Panc1 (cell line): Measurements from ENCODE around the gene COL5A1. TPM values are rescaled to one million over a fixed set of nuclear protein-coding genes. Genes with fewer than 3 reads are reported as not detected.

Experiments
- ATAC-seq: fragments of 200-7000 bp; cut with Tn5 transposase; 2 replicates; pipeline ENCODE4 v1.9.1; 2020; ENCODE audit warnings: mild to moderate bottlenecking, moderate library complexity
- BruUV-seq: library from RNA; stranded (reverse); fragments of 400-500 nt; replicated peaks from 2 replicates; lab custom pipeline; 2021; lab: Mats Ljungman, UMichigan
- CTCF ChIA-PET: fragments of 300-600 bp; sonication (Branson Sonifier 250); formaldehyde crosslinking; loops from one replicate; lab custom pipeline; 2022; ENCODE audit warnings: antibody characterized with exemption; lab: Charles Lee
- POLR2A ChIA-PET: fragments of 300-600 bp; sonication (Branson Sonifier 250); formaldehyde crosslinking; loops from one replicate; lab custom pipeline; 2022; ENCODE audit warnings: antibody characterized with exemption; lab: Charles Lee
- DNase-seq: peaks from one replicate; pipeline ENCODE4 v3.0.0-alpha.2; 2010; ENCODE audit warnings: low read depth, low spot score
- H3K27ac ChIP-seq: 2 replicates; pipeline ENCODE4 v1.5.1; 2011; ENCODE audit warnings: mild to moderate bottlenecking, low read length, inconsistent platforms
- H3K27me3 ChIP-seq: fragments of 200-500 bp; sonication (Bioruptor generic); 2 replicates; pipeline ENCODE4 v1.6.0; 2014; ENCODE audit warnings: low read length, inconsistent platforms; ENCODE audit not compliant: control insufficient read depth, insufficient read depth
- H3K36me3 ChIP-seq: fragments of 200-500 bp; sonication (Bioruptor generic); 2 replicates; pipeline ENCODE4 v1.5.1; 2014; ENCODE audit warnings: inconsistent platforms, mild to moderate bottlenecking, low read length, moderate library complexity; ENCODE audit not compliant: control insufficient read depth, insufficient read depth
- H3K4me1 ChIP-seq: 2 replicates; pipeline ENCODE4 v1.5.1; 2011; ENCODE audit warnings: inconsistent platforms, mild to moderate bottlenecking, low read length, moderate library complexity; ENCODE audit not compliant: control insufficient read depth, insufficient read depth
- H3K4me3 ChIP-seq, 2 experiments: 2 replicates each; pipeline ENCODE4 v1.5.1; 2011 to 2012; ENCODE audit warnings: low read depth in 2 of 2, low read length in 2 of 2, mild to moderate bottlenecking in 2 of 2, inconsistent platforms in 1 of 2, moderate library complexity in 1 of 2
- H3K9me3 ChIP-seq: fragments of 200-500 bp; sonication (Bioruptor generic); 2 replicates; pipeline ENCODE4 v1.5.1; 2014; ENCODE audit warnings: low read depth, mild to moderate bottlenecking, inconsistent platforms, low read length, moderate library complexity; ENCODE audit not compliant: control insufficient read depth, insufficient read depth
- POLR2AphosphoS5 ChIP-seq: IDR thresholded peaks from 2 replicates; pipeline ENCODE4 v1.6.1; 2012; ENCODE audit warnings: mild to moderate bottlenecking, low read depth, low read length, moderate library complexity
- SIN3A ChIP-seq: IDR thresholded peaks from 2 replicates; pipeline ENCODE4 v1.6.1; 2012; ENCODE audit warnings: low read depth, mild to moderate bottlenecking, low read length, moderate library complexity, borderline replicate concordance; ENCODE audit not compliant: insufficient read depth
- TCF7L2 ChIP-seq: IDR thresholded peaks from 2 replicates; pipeline ENCODE4 v1.6.1; 2011; ENCODE audit warnings: mild to moderate bottlenecking, low read depth, low read length, inconsistent platforms
- in situ Hi-C: cut with HindIII; loops from 2 replicates; pipeline ENCODE4 v1.10.0; 2016; ENCODE audit warnings: low sequenced_read_pairs, low pct_unique_long_range_greater_than_20kb
- intact Hi-C: fragments of 100-400 bp; cut with micrococcal nuclease; formaldehyde crosslinking; loops from one replicate; pipeline ENCODE4 v1.10.0; 2022; ENCODE audit not compliant: unreplicated experiment
- total RNA-seq: library from RNA; stranded (reverse); gene quantifications from one replicate; pipeline ENCODE4 v1.2.1, GENCODE V29; 2021; ENCODE audit not compliant: unreplicated experiment
- TF ChIP-seq, protein P1 (sequence below), 2 experiments: IDR thresholded peaks; 2 replicates each; pipeline ENCODE4 v1.6.1; 2011 to 2012; ENCODE audit warnings: low read depth in 2 of 2, control low read depth in 1 of 2, low read length in 1 of 2, mild to moderate bottlenecking in 1 of 2, moderate library complexity in 1 of 2; ENCODE audit not compliant: insufficient read depth in 1 of 2
- TF ChIP-seq, protein P2 (sequence below): fragments of 450-650 bp; IDR thresholded peaks from 2 replicates; pipeline ENCODE4 v1.5.1; 2017; ENCODE audit warnings: mild to moderate bottlenecking

COL5A1 gene
- total RNA-seq, 1 experiment from 2014 or later, result 5.7 TPM

DNA sequence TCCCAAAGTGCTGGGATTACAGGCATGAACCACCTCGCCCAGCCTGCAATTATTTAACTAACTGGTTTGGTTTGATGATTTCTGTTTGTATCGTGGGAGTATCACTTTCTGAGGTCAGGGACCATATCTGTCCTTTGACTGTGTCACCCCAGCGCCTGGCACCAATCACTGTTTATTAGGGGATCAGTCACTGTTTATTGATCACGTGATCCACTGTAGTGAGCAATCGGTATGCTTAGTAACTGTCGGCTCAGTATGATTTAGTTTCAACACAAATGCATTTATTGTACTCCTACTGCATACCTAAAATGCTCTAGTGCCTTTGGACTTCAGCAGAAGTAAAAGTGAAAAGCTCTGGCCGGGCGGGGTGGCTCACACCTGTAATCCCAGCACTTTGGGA is 54.8 kb downstream of the COL5A1 start:
- TF ChIP-seq TCF7L2 (no peak), SIN3A (no peak)
- TF ChIP-seq, protein P1, sequence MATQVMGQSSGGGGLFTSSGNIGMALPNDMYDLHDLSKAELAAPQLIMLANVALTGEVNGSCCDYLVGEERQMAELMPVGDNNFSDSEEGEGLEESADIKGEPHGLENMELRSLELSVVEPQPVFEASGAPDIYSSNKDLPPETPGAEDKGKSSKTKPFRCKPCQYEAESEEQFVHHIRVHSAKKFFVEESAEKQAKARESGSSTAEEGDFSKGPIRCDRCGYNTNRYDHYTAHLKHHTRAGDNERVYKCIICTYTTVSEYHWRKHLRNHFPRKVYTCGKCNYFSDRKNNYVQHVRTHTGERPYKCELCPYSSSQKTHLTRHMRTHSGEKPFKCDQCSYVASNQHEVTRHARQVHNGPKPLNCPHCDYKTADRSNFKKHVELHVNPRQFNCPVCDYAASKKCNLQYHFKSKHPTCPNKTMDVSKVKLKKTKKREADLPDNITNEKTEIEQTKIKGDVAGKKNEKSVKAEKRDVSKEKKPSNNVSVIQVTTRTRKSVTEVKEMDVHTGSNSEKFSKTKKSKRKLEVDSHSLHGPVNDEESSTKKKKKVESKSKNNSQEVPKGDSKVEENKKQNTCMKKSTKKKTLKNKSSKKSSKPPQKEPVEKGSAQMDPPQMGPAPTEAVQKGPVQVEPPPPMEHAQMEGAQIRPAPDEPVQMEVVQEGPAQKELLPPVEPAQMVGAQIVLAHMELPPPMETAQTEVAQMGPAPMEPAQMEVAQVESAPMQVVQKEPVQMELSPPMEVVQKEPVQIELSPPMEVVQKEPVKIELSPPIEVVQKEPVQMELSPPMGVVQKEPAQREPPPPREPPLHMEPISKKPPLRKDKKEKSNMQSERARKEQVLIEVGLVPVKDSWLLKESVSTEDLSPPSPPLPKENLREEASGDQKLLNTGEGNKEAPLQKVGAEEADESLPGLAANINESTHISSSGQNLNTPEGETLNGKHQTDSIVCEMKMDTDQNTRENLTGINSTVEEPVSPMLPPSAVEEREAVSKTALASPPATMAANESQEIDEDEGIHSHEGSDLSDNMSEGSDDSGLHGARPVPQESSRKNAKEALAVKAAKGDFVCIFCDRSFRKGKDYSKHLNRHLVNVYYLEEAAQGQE (IDR thresholded peaks at IDR 0.05; ENCODE audit: insufficient read depth in 1 of 2, low read depth in 2 of 2, low read length in 1 of 2), result no peak
- TF ChIP-seq, protein P2, sequence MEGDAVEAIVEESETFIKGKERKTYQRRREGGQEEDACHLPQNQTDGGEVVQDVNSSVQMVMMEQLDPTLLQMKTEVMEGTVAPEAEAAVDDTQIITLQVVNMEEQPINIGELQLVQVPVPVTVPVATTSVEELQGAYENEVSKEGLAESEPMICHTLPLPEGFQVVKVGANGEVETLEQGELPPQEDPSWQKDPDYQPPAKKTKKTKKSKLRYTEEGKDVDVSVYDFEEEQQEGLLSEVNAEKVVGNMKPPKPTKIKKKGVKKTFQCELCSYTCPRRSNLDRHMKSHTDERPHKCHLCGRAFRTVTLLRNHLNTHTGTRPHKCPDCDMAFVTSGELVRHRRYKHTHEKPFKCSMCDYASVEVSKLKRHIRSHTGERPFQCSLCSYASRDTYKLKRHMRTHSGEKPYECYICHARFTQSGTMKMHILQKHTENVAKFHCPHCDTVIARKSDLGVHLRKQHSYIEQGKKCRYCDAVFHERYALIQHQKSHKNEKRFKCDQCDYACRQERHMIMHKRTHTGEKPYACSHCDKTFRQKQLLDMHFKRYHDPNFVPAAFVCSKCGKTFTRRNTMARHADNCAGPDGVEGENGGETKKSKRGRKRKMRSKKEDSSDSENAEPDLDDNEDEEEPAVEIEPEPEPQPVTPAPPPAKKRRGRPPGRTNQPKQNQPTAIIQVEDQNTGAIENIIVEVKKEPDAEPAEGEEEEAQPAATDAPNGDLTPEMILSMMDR, result no peak
- CTCF ChIA-PET, result no interaction called here
- H3K27ac ChIP-seq, result no peak overlapping the region
- BruUV-seq, result no TSS peak
- in situ Hi-C loops (no loop called here), intact Hi-C loops (no loop called here)
- no peaks in the 10 kb centered on the region for H3K36me3 ChIP-seq
- no peak overlapping the region for H3K4me3 ChIP-seq
- no peak for DNase-seq
- no peaks in the 10 kb centered on the region for H3K27me3 ChIP-seq
- POLR2A ChIA-PET, result no interaction called here
- H3K9me3 ChIP-seq, result no peaks in the 10 kb centered on the region
- no peaks in the 10 kb centered on the region for H3K4me1 ChIP-seq
- no peak for ATAC-seq

DNA sequence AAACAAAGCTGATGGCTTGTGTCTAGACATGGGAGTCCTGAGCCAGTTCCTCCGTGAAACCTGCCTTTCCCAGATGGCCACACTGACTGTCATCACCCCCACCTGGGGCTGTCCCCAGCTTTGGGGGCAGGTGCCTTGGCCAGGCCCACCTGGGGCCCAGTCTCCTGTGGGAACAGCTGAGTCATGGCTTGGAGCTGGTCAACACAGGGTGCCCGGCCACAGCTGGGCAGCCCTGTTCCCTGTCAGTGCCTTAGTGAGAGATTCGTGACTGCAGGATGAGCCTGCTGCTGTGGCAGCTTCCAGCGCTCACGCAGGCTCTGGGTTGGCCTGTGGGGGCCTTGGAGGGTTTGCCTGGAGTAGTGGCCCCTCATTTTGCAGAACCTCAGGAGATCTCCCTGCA is 56.5 kb downstream of the COL5A1 start:
- intact Hi-C loops (loop anchor here (2.0 kb wide), 1 partner anchor 41 kb away; no protein-coding TSS in a partner anchor), in situ Hi-C loops (no loop called here)
- no peak for TF ChIP-seq POLR2AphosphoS5
- TF ChIP-seq, protein P2, result no peak
- TF ChIP-seq, protein P1 (IDR thresholded peaks at IDR 0.05; ENCODE audit: insufficient read depth in 1 of 2, low read depth in 2 of 2, low read length in 1 of 2), result no peak
- Histone ChIP-seq H3K4me1 (no peaks in the 10 kb centered on the region), H3K4me3 (no peak overlapping the region), H3K9me3 (no peaks in the 10 kb centered on the region), H3K27me3 (no peaks in the 10 kb centered on the region), H3K36me3 (no peaks in the 10 kb centered on the region), H3K27ac (no peak overlapping the region)
- ATAC-seq, result peak; percentile 37
- ChIA-PET CTCF (interaction anchor here (0.7 kb wide), 1 partner anchor 248 kb away, joined by 3 read pairs; no protein-coding TSS in a partner anchor), POLR2A (interaction anchor here (0.6 kb wide), 1 partner anchor 69 kb away, joined by 3 read pairs; no protein-coding TSS in a partner anchor)
- no TSS peak for BruUV-seq
- DNase-seq, result no peak
